PC-3 (cell line): Measurements from ENCODE around the gene SLC36A3.
"Not testable (repeated sequence)": the region's sequence is repeated elsewhere in the genome, so short reads cannot be mapped to it uniquely, and the experiment has no call there.

Experiments used
- EZH2 ChIP-seq: fragments of 300-600 bp; sonication (generic); IDR thresholded peaks from one replicate; pipeline ENCODE4 v1.6.1; 2017; ENCODE audit warnings: antibody characterized with exemption, mild to moderate bottlenecking, low read length; ENCODE audit not compliant: unreplicated experiment
- TF ChIP-seq, protein P1 (sequence below): fragments of 300-600 bp; sonication (generic); conservative IDR thresholded peaks from 2 replicates; pipeline ENCODE4 v1.5.1; 2017; ENCODE audit warnings: antibody characterized with exemption, low read depth, mild to moderate bottlenecking, low read length

DNA sequence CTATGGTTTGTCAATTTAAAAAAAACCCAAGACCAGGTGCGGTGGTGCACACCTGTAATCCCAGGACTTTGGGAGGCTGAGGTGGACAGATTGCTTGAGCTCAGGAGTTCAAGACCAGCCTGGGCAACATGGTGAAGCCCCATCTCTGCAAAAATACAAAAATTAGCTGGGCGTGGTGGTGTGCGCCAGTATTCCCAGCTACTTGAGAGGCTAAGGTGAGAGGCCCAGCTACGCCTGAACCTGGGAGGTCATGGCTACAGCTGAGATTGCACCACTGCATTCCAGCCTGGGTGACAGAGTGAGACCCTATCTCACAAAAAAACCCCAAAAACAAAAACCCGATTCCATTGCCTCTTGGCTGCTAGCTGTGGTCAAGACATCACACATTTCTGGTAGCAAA, 48.6 kb downstream of the SLC36A3 start:
- TF ChIP-seq, protein P1, sequence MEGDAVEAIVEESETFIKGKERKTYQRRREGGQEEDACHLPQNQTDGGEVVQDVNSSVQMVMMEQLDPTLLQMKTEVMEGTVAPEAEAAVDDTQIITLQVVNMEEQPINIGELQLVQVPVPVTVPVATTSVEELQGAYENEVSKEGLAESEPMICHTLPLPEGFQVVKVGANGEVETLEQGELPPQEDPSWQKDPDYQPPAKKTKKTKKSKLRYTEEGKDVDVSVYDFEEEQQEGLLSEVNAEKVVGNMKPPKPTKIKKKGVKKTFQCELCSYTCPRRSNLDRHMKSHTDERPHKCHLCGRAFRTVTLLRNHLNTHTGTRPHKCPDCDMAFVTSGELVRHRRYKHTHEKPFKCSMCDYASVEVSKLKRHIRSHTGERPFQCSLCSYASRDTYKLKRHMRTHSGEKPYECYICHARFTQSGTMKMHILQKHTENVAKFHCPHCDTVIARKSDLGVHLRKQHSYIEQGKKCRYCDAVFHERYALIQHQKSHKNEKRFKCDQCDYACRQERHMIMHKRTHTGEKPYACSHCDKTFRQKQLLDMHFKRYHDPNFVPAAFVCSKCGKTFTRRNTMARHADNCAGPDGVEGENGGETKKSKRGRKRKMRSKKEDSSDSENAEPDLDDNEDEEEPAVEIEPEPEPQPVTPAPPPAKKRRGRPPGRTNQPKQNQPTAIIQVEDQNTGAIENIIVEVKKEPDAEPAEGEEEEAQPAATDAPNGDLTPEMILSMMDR: not testable (repeated sequence)
- not testable (repeated sequence) for TF ChIP-seq EZH2
